Measurements from ENCODE around the gene PTPRK.

GRCh38 chr6:128073389-128073788 lies 447.0 kb downstream of the PTPRK start:
- TF ChIP-seq CTCF (IDR thresholded peaks at IDR 0.05) = no peak
- no peak for TF ChIP-seq POLR2A (IDR thresholded peaks at IDR 0.05)
